ENCODE data around the gene CEP112. TPM values are rescaled to one million over a fixed set of nuclear protein-coding genes. Genes with fewer than 3 reads are reported as not detected.

Gene CEP112
- total RNA-seq, 4 donors from 2014 or later = 1.1 to 12.9 (median 9.1) TPM

DNA sequence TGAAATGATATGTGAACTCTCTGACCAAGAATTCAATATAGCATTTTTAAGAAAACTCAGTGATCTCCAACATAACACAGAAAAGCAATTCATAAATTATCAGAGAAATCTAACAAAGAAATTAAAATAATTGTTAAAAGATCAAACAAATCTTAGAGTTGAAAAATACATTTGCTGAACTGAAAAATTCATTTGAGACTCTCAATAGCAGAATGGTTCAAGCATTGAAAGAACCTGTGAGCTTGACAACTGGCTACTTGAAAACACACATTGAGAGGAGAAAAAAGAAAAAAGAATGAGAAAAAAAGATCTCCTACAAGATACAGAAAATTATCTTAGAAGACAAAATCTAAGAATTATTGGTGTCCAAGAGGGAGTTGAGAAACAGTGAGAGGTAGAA is 203.5 kb downstream of the CEP112 start:
- intact Hi-C loops (cut with DNase I; ENCODE audit: low total_unique reads) = no loop called here
- DNase-seq = no peak
- no peaks in the 10 kb centered on the region for H3K4me1 ChIP-seq
- H3K27me3 ChIP-seq = no peaks in the 10 kb centered on the region
- in situ Hi-C loops (cut with MboI; ENCODE audit: low pct_ligation_motif_present in 1 of 4, low pct_unique_long_range_greater_than_20kb in 1 of 4, low sequenced_read_pairs in 3 of 4) = loop anchor here in 2 of 4 donors (25.0 kb wide), 1 partner anchor 751 kb away; no protein-coding TSS in a partner anchor
- H3K27ac ChIP-seq = no peak overlapping the region
- peaks cover 6 to 15% of the 10 kb centered on the region in 2 donors for H3K9me3 ChIP-seq
- no peak overlapping the region for H3K4me3 ChIP-seq
- H3K36me3 ChIP-seq = no peaks in the 10 kb centered on the region
- TF ChIP-seq EP300 (IDR thresholded peaks at IDR 0.05; ENCODE audit: low read depth) (no peak), POLR2AphosphoS5 (IDR thresholded peaks at IDR 0.05) (no peak), POLR2A (IDR thresholded peaks at IDR 0.05) (no peak)
- TF ChIP-seq, protein P1, sequence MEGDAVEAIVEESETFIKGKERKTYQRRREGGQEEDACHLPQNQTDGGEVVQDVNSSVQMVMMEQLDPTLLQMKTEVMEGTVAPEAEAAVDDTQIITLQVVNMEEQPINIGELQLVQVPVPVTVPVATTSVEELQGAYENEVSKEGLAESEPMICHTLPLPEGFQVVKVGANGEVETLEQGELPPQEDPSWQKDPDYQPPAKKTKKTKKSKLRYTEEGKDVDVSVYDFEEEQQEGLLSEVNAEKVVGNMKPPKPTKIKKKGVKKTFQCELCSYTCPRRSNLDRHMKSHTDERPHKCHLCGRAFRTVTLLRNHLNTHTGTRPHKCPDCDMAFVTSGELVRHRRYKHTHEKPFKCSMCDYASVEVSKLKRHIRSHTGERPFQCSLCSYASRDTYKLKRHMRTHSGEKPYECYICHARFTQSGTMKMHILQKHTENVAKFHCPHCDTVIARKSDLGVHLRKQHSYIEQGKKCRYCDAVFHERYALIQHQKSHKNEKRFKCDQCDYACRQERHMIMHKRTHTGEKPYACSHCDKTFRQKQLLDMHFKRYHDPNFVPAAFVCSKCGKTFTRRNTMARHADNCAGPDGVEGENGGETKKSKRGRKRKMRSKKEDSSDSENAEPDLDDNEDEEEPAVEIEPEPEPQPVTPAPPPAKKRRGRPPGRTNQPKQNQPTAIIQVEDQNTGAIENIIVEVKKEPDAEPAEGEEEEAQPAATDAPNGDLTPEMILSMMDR (IDR thresholded peaks at IDR 0.05) = no peak

- TF ChIP-seq EP300 (IDR thresholded peaks at IDR 0.05; ENCODE audit: low read depth) (no peak), POLR2A (IDR thresholded peaks at IDR 0.05) (no peak), POLR2AphosphoS5 (IDR thresholded peaks at IDR 0.05) (no peak)
- TF ChIP-seq, protein P1 (IDR thresholded peaks at IDR 0.05) = peak; percentile 27 to 83 (median 46)
- no peaks in the 10 kb centered on the region for H3K4me1 ChIP-seq
- H3K36me3 ChIP-seq = no peaks in the 10 kb centered on the region
- 39 to 44% methylated on average over 1 to 2 of the region's 2 CpGs for WGBS, 2 donors (ENCODE audit: low coverage in 1 of 2)
- H3K27ac ChIP-seq = no peak overlapping the region
- peaks cover 6 to 15% of the 10 kb centered on the region in 2 donors for H3K9me3 ChIP-seq
- intact Hi-C loops (cut with DNase I; ENCODE audit: low total_unique reads) = no loop called here
- DNase-seq = peak; percentile 11
- H3K27me3 ChIP-seq = no peaks in the 10 kb centered on the region
- in situ Hi-C loops (cut with MboI; ENCODE audit: low pct_ligation_motif_present in 1 of 4, low pct_unique_long_range_greater_than_20kb in 1 of 4, low sequenced_read_pairs in 3 of 4) = loop anchor here in 2 of 4 donors (25.0 kb wide), 1 partner anchor 751 kb away; no protein-coding TSS in a partner anchor
- no peak overlapping the region for H3K4me3 ChIP-seq
Observed at GRCh38 chr17:65987988-65988387, 203.9 kb downstream of the CEP112 start.

DNA sequence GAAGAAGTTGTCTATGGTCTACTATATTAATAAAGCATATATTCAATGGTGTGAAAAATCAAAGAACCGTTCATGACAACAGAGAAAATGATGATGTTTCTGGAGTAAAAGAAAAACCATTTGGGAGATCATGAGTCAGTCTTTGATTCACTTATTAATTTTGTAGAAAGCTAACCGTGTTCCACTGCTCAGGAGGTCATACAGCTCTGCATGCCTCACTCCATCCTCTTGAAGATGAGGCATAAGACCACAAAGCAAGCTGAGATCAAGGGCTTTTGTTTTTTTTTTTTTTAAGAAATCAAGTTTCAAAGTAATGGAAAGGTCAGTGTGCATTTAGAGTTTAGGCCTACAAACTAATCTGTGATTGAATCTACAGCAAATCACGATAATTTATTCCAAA is 206.4 kb downstream of the CEP112 start:
- intact Hi-C loops (cut with DNase I; ENCODE audit: low total_unique reads) = no loop called here
- DNase-seq = no peak
- Histone ChIP-seq H3K27me3 (no peaks in the 10 kb centered on the region), H3K36me3 (no peaks in the 10 kb centered on the region), H3K27ac (no peak overlapping the region), H3K4me3 (no peak overlapping the region), H3K9me3 (peaks cover 6 to 15% of the 10 kb centered on the region in 2 donors), H3K4me1 (no peaks in the 10 kb centered on the region)
- WGBS, 2 donors (ENCODE audit: low coverage in 1 of 2) = 81 to 89% methylated on average over 3 of the region's 3 CpGs
- in situ Hi-C loops (cut with MboI; ENCODE audit: low pct_ligation_motif_present in 1 of 4, low pct_unique_long_range_greater_than_20kb in 1 of 4, low sequenced_read_pairs in 3 of 4) = loop anchor here in 2 of 4 donors (25.0 kb wide), 1 partner anchor 748 kb away; no protein-coding TSS in a partner anchor
- TF ChIP-seq POLR2A (IDR thresholded peaks at IDR 0.05) (no peak), EP300 (IDR thresholded peaks at IDR 0.05; ENCODE audit: low read depth) (no peak), POLR2AphosphoS5 (IDR thresholded peaks at IDR 0.05) (no peak)

DNA sequence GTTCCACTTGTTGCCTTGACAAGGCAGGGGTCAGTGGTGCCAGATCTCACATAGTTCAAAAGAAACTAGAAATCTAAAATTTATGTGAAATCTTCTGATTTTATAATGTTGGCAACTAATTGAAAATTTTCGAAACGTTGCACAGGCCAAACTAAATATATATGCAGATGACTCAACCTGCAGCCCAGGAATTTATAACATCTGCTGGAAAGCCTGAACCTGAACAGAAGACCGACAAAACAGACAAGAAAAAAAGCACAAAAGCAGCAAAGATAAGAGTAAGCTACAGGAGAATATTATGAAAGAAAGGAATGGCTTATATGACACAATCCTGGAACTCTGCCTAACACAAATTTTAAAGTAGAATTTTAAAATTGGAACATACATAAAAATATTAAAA is 207.6 kb downstream of the CEP112 start:
- Histone ChIP-seq H3K4me3 (no peak overlapping the region), H3K27ac (no peak overlapping the region), H3K9me3 (peaks cover 6 to 12% of the 10 kb centered on the region in 2 donors), H3K36me3 (no peaks in the 10 kb centered on the region), H3K27me3 (no peaks in the 10 kb centered on the region), H3K4me1 (no peaks in the 10 kb centered on the region)
- 56 to 85% methylated on average over 3 of the region's 3 CpGs for WGBS, 2 donors (ENCODE audit: low coverage in 1 of 2)
- in situ Hi-C loops (cut with MboI; ENCODE audit: low pct_ligation_motif_present in 1 of 4, low pct_unique_long_range_greater_than_20kb in 1 of 4, low sequenced_read_pairs in 3 of 4) = loop anchor here in 2 of 4 donors (25.0 kb wide), 1 partner anchor 747 kb away; no protein-coding TSS in a partner anchor
- intact Hi-C loops (cut with DNase I; ENCODE audit: low total_unique reads) = no loop called here
- TF ChIP-seq POLR2A (IDR thresholded peaks at IDR 0.05) (no peak), POLR2AphosphoS5 (IDR thresholded peaks at IDR 0.05) (no peak), EP300 (IDR thresholded peaks at IDR 0.05; ENCODE audit: low read depth) (no peak)
- TF ChIP-seq, protein P1 (IDR thresholded peaks at IDR 0.05) = no peak
- no peak for DNase-seq

GRCh38 chr17:65978871-65979270 is 213.1 kb downstream of the CEP112 start:
- no peaks in the 10 kb centered on the region for H3K4me1 ChIP-seq
- in situ Hi-C loops (cut with MboI; ENCODE audit: low pct_ligation_motif_present in 1 of 4, low pct_unique_long_range_greater_than_20kb in 1 of 4, low sequenced_read_pairs in 3 of 4) (loop anchor here in 2 of 4 donors (25.0 kb wide), 1 partner anchor 742 kb away; no protein-coding TSS in a partner anchor), intact Hi-C loops (cut with DNase I; ENCODE audit: low total_unique reads) (no loop called here)
- 50 to 53% methylated on average over 1 of the region's 1 CpG for WGBS, 2 donors (ENCODE audit: low coverage in 1 of 2)
- no peak overlapping the region for H3K4me3 ChIP-seq
- TF ChIP-seq POLR2A (IDR thresholded peaks at IDR 0.05) (no peak), POLR2AphosphoS5 (IDR thresholded peaks at IDR 0.05) (no peak), EP300 (IDR thresholded peaks at IDR 0.05; ENCODE audit: low read depth) (no peak)
- TF ChIP-seq, protein P1 (IDR thresholded peaks at IDR 0.05) = no peak
- no peaks in the 10 kb centered on the region for H3K36me3 ChIP-seq
- H3K9me3 ChIP-seq = no peaks in the 10 kb centered on the region
- no peak overlapping the region for H3K27ac ChIP-seq
- no peaks in the 10 kb centered on the region for H3K27me3 ChIP-seq
- no peak for DNase-seq
